Loucy (cell line): Measurements from ENCODE around the gene DCP2.

Source experiments
- EZH2phosphoT487 ChIP-seq: fragments of 200-600 bp; IDR thresholded peaks from 2 replicates; pipeline ENCODE4 v1.6.1; 2018; ENCODE audit warnings: antibody characterized with exemption, mild to moderate bottlenecking, moderate library complexity, borderline replicate concordance
- TF ChIP-seq, protein P1 (sequence below): fragments of 200-600 bp; sonication (generic); conservative IDR thresholded peaks from 2 replicates; pipeline ENCODE4 v1.5.1; 2014; ENCODE audit warnings: mild to moderate bottlenecking, antibody characterized with exemption, low read length

DNA sequence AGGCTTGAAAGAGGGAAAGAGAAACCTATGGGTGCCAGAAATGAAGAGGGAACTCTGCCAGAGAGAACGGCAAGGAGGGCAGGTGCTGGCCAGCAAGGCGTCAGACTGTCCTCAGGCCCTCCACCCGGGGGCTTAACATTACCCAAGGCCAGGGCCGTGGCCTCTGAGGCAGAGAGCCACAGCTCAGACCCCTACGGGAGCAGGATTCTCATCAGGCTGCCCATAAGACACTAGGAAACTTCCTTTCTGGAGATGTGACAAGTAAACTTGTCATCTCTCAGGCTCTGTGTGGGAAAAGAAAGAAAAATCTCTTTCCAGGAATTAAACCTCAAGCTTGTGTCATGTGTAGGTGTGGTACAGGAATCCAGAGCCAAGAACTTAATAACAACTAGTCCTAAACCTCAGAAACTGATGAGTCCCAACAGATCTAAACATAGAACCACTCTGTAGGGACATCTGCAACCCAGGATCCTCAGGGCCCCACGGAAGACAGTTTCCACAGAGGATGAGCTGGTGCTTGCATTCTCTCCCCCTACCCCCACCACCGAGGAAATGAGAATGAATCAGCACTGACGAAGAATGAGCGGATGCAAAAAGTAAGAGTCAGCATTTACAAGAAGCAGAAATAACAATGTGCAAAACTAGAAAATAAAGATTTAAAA lies 74.3 kb downstream of the DCP2 start:
- TF ChIP-seq, protein P1, sequence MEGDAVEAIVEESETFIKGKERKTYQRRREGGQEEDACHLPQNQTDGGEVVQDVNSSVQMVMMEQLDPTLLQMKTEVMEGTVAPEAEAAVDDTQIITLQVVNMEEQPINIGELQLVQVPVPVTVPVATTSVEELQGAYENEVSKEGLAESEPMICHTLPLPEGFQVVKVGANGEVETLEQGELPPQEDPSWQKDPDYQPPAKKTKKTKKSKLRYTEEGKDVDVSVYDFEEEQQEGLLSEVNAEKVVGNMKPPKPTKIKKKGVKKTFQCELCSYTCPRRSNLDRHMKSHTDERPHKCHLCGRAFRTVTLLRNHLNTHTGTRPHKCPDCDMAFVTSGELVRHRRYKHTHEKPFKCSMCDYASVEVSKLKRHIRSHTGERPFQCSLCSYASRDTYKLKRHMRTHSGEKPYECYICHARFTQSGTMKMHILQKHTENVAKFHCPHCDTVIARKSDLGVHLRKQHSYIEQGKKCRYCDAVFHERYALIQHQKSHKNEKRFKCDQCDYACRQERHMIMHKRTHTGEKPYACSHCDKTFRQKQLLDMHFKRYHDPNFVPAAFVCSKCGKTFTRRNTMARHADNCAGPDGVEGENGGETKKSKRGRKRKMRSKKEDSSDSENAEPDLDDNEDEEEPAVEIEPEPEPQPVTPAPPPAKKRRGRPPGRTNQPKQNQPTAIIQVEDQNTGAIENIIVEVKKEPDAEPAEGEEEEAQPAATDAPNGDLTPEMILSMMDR, result no peak
- no peak for TF ChIP-seq EZH2phosphoT487
